Peyer's patch (tissue), 4 donors: ENCODE data around the gene PHRF1. TPM values are rescaled to one million over a fixed set of nuclear protein-coding genes. Genes with fewer than 3 reads are reported as not detected.

Source experiments
- DNase-seq, 3 donors: peaks; one replicate each; pipeline ENCODE4 v3.0.0-alpha.2; 2017 to 2019
- H3K27ac ChIP-seq, 4 donors: fragments of 200-600 bp; sonication (generic); one replicate each; pipeline ENCODE4 v1.5.1; 2016 to 2019
- H3K27me3 ChIP-seq, 2 donors: fragments of 200-600 bp; sonication (generic); one replicate each; pipeline ENCODE4 v1.5.1; 2019
- H3K36me3 ChIP-seq, 3 donors: fragments of 200-600 bp; sonication (generic); one replicate each; pipeline ENCODE4 v1.5.1; 2016 to 2019
- H3K4me1 ChIP-seq, 4 donors: fragments of 200-600 bp; sonication (generic); one replicate each; pipeline ENCODE4 v1.5.1; 2016 to 2019
- H3K4me3 ChIP-seq, 4 donors: fragments of 200-600 bp; sonication (generic); 1 replicate in 3 of 4; 2 replicates in 1 of 4; pipeline ENCODE4 v1.5.1; 2016 to 2019; ENCODE audit warnings: mild to moderate bottlenecking in 1 of 4
- H3K9me3 ChIP-seq, 4 donors: fragments of 200-600 bp; sonication (generic); one replicate each; pipeline ENCODE4 v1.5.1; 2016 to 2019; ENCODE audit warnings: mild to moderate bottlenecking in 1 of 4
- POLR2A ChIP-seq, 2 donors: fragments of 450-650 bp; IDR thresholded peaks; one replicate each; pipeline ENCODE4 v1.5.1; 2017; ENCODE audit warnings: antibody characterized with exemption in 2 of 2, mild to moderate bottlenecking in 2 of 2, moderate library complexity in 2 of 2
- total RNA-seq, 4 donors: library from RNA; depleted of rRNA; stranded (reverse); fragments of >200 nt; gene quantifications; one replicate each; pipeline ENCODE4 v1.1.0, GENCODE V29; 2016
- TF ChIP-seq, protein P1 (sequence below), 6 experiments: fragments of 450-650 bp in 4 of 6; fragments of 200-600 bp in 2 of 6; sonication (generic) in 1 of 6; IDR thresholded peaks; one replicate each; pipeline ENCODE4 v1.5.1; 2017 to 2019; ENCODE audit warnings: antibody characterized with exemption in 6 of 6, mild to moderate bottlenecking in 3 of 6, moderate library complexity in 1 of 6

PHRF1 gene
- total RNA-seq, 4 donors from 2014 or later: 48.4 to 88.0 (median 57.8) TPM

DNA sequence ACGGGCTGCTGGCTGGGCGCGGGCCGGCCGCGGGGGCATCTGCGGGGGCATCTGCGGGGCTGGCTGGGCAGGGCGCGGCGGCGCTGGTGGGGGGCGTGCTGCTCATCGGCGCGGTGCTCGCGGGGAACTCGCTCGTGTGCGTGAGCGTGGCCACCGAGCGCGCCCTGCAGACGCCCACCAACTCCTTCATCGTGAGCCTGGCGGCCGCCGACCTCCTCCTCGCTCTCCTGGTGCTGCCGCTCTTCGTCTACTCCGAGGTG, 61.0 kb downstream of the PHRF1 start:
- Histone ChIP-seq H3K36me3 (no peaks in the 10 kb centered on the region), H3K4me1 (peaks cover 0 to 20% (median 11%) of the 10 kb centered on the region in 4 donors), H3K27ac (no peak overlapping the region), H3K4me3 (peak overlapping the region in 3 of 4 donors; percentile 31 to 46 (median 35)), H3K27me3 (peaks cover 0 to 10% of the 10 kb centered on the region in 2 donors), H3K9me3 (no peaks in the 10 kb centered on the region)
- TF ChIP-seq POLR2A (IDR thresholded peaks at IDR 0.05): no peak
- TF ChIP-seq, protein P1, sequence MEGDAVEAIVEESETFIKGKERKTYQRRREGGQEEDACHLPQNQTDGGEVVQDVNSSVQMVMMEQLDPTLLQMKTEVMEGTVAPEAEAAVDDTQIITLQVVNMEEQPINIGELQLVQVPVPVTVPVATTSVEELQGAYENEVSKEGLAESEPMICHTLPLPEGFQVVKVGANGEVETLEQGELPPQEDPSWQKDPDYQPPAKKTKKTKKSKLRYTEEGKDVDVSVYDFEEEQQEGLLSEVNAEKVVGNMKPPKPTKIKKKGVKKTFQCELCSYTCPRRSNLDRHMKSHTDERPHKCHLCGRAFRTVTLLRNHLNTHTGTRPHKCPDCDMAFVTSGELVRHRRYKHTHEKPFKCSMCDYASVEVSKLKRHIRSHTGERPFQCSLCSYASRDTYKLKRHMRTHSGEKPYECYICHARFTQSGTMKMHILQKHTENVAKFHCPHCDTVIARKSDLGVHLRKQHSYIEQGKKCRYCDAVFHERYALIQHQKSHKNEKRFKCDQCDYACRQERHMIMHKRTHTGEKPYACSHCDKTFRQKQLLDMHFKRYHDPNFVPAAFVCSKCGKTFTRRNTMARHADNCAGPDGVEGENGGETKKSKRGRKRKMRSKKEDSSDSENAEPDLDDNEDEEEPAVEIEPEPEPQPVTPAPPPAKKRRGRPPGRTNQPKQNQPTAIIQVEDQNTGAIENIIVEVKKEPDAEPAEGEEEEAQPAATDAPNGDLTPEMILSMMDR (IDR thresholded peaks at IDR 0.05): no peak
- DNase-seq: no peak

DNA sequence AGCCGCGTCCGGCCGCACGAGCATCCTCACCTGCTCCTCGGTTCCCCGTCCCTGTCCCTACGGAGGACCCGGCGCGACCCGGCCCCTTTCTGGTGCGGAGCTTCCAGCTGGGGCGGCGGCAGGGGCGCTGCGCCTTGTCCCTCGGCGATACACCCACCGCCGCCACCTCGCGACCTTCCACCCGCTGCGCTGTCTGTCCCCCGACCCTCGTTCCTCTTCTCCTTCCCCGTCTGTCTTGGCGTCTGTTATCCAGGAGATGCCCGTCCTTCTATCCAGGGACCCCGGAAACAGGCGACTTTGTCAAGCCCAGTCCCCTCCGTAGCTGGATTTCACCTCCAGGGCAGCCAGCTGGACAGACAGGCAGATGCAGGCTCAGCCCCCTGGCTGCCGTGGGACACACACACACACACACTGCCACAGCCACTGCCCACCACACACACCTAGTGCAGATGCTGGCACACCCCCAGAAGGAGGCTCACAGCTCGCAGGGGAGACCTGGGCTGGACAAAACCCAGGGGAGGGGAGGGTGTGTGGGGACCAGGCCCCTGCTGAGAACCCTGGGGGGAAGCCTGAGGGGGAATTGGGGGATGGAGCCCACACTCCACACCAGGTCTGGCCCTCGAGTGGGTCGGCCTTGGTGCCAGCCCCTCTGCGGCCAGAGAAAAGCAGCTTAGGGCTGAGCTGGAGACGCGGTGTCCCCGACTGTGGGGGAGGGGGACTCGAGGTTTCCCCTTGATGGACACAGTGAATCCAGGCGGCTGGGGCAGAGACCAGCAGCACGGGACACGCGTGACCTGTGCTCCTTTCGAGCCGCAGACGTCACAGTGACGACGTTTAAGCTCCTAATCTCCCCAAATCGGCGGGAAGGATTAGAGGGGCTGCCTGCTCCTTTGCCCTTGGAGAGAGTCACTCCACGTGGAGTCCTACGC, 61.6 kb downstream of the PHRF1 start:
- no peak overlapping the region for H3K27ac ChIP-seq
- peak overlapping the region in 2 of 4 donors; percentile 35 to 46 for H3K4me3 ChIP-seq
- H3K27me3 ChIP-seq: peaks cover 0 to 10% of the 10 kb centered on the region in 2 donors
- no peak for DNase-seq
- H3K36me3 ChIP-seq: no peaks in the 10 kb centered on the region
- no peak for TF ChIP-seq POLR2A (IDR thresholded peaks at IDR 0.05)
- TF ChIP-seq, protein P1 (IDR thresholded peaks at IDR 0.05): no peak
- peaks cover 0 to 20% (median 11%) of the 10 kb centered on the region in 4 donors for H3K4me1 ChIP-seq
- H3K9me3 ChIP-seq: no peaks in the 10 kb centered on the region

DNA sequence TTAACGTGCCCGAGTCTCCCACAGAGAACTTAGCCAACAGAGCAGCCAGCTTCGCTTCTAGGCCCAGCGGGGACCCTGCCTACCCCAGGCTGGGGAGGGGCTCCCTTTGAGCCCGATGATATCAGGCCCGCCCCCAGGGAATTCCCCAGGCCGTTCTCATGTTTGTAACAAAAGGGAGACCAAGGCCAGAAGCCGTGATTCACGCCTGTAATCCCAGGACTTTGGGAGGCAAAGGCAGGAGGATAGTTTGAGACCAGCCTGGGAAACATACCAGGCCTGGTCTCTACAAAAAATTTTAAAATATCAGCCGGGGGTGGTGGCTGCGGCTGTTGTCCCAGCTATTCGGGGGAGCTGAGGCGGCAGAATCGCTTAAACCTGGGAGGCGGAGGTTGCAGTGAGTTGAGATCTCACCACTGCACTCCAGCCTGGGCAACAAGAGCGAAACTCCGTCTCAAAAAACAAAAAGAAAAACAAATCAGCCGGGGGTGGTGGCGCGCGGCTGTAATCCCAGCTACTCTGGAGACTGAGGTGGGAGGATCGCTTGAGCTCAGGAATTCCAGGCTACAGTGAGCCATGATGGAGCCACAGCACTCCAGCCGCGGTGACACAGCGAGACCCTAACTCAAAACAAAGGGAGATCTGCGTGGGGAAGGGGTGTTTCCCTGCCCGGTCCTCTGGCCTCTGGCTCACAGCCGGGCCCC, 62.5 kb downstream of the PHRF1 start:
- H3K9me3 ChIP-seq: no peaks in the 10 kb centered on the region
- no peak for TF ChIP-seq POLR2A (IDR thresholded peaks at IDR 0.05)
- TF ChIP-seq, protein P1 (IDR thresholded peaks at IDR 0.05): no peak
- peaks cover 0 to 10% of the 10 kb centered on the region in 2 donors for H3K27me3 ChIP-seq
- DNase-seq: peak in 1 of 3 donors; percentile 25
- peaks cover 0 to 5% (median 0%) of the 10 kb centered on the region in 3 donors for H3K36me3 ChIP-seq
- H3K4me3 ChIP-seq: no peak overlapping the region
- peaks cover 0 to 20% (median 11%) of the 10 kb centered on the region in 4 donors for H3K4me1 ChIP-seq
- no peak overlapping the region for H3K27ac ChIP-seq

DNA sequence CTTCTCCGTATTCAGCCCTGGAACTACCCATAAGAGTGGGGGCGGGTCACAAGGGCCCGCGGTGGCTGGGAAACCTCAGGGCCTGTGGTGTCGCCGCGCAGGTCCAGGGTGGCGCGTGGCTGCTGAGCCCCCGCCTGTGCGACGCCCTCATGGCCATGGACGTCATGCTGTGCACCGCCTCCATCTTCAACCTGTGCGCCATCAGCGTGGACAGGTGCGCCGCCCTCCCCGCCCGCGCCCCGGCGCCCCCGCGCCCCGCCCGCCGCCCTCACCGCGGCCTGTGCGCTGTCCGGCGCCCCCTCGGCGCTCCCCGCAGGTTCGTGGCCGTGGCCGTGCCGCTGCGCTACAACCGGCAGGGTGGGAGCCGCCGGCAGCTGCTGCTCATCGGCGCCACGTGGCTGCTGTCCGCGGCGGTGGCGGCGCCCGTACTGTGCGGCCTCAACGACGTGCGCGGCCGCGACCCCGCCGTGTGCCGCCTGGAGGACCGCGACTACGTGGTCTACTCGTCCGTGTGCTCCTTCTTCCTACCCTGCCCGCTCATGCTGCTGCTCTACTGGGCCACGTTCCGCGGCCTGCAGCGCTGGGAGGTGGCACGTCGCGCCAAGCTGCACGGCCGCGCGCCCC, 63.2 kb downstream of the PHRF1 start:
- Histone ChIP-seq H3K9me3 (no peaks in the 10 kb centered on the region), H3K36me3 (peaks cover 0 to 11% (median 0%) of the 10 kb centered on the region in 3 donors), H3K4me1 (peaks cover 0 to 20% (median 11%) of the 10 kb centered on the region in 4 donors), H3K4me3 (peak overlapping the region in 1 of 4 donors; percentile 12), H3K27ac (no peak overlapping the region), H3K27me3 (peaks cover 0 to 10% of the 10 kb centered on the region in 2 donors)
- DNase-seq: no peak
- TF ChIP-seq POLR2A (IDR thresholded peaks at IDR 0.05): no peak
- TF ChIP-seq, protein P1 (IDR thresholded peaks at IDR 0.05): no peak

DNA sequence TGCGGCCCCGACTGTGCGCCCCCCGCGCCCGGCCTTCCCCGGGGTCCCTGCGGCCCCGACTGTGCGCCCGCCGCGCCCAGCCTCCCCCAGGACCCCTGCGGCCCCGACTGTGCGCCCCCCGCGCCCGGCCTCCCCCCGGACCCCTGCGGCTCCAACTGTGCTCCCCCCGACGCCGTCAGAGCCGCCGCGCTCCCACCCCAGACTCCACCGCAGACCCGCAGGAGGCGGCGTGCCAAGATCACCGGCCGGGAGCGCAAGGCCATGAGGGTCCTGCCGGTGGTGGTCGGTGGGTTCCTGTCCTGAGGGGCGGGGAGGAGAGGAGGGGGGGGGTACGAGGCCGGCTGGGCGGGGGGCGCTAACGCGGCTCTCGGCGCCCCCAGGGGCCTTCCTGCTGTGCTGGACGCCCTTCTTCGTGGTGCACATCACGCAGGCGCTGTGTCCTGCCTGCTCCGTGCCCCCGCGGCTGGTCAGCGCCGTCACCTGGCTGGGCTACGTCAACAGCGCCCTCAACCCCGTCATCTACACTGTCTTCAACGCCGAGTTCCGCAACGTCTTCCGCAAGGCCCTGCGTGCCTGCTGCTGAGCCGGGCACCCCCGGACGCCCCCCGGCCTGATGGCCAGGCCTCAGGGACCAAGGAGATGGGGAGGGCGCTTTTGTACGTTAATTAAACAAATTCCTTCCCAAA, 63.9 kb downstream of the PHRF1 start:
- H3K4me3 ChIP-seq: peak overlapping the region in 1 of 4 donors; percentile 12
- peak in 1 of 3 donors; percentile 44 for DNase-seq

More for the DNA sequence above, 63.9 kb downstream of the PHRF1 start:
- Histone ChIP-seq H3K27me3 (peaks cover 0 to 10% of the 10 kb centered on the region in 2 donors), H3K36me3 (peaks cover 0 to 13% (median 0%) of the 10 kb centered on the region in 3 donors), H3K9me3 (no peaks in the 10 kb centered on the region), H3K27ac (no peak overlapping the region), H3K4me1 (peaks cover 0 to 20% (median 11%) of the 10 kb centered on the region in 4 donors)
- no peak for TF ChIP-seq POLR2A (IDR thresholded peaks at IDR 0.05)
- TF ChIP-seq, protein P1 (IDR thresholded peaks at IDR 0.05): no peak
